Erythroblast (primary cell): ENCODE measurements around the gene POLL.

ENCODE experiments used
- GATA1 ChIP-seq: IDR thresholded peaks from 2 replicates; pipeline ENCODE4 v1.6.1; 2011; ENCODE audit warnings: low read depth, mild to moderate bottlenecking, control low read depth, low read length, moderate library complexity
- POLR2A ChIP-seq: IDR thresholded peaks from 2 replicates; pipeline ENCODE4 v1.6.1; 2011; ENCODE audit warnings: mild to moderate bottlenecking, low read length

- no peak for TF ChIP-seq POLR2A
- no peak for TF ChIP-seq GATA1
Observed at GRCh38 chr10:101617824-101618568, 29.9 kb upstream of the POLL start.
